ENCODE measurements around the gene POC1B.

The POC1B gene

GRCh38 chr12:89525824-89526770 lies at the start of gene POC1B:
Gene POC1B, minus strand, starts transcription at chr12:89526047. Its CDS starts 152 bp downstream, at chr12:89525895.
- peak; percentile 80 for DNase-seq (ENCODE audit: low spot score)

GRCh38 chr12:89575374-89575773 lies 49.5 kb upstream of the POC1B start:
- DNase-seq (ENCODE audit: low spot score), result no peak

GRCh38 chr12:89574736-89575208 lies 48.9 kb upstream of the POC1B start:
- DNase-seq (ENCODE audit: low spot score), result peak; percentile 23

GRCh38 chr12:89573051-89573810 lies 47.4 kb upstream of the POC1B start:
- DNase-seq (ENCODE audit: low spot score), result no peak

GRCh38 chr12:89571491-89572195 lies 45.8 kb upstream of the POC1B start:
- DNase-seq (ENCODE audit: low spot score), result no peak

- DNase-seq (ENCODE audit: low spot score), result no peak
Measured at GRCh38 chr12:89568484-89568883, 42.6 kb upstream of the POC1B start.

- no peak for DNase-seq (ENCODE audit: low spot score)
Measured at GRCh38 chr12:89567691-89568239, 41.9 kb upstream of the POC1B start.

GRCh38 chr12:89566615-89567014 lies 40.8 kb upstream of the POC1B start:
- no peak for DNase-seq (ENCODE audit: low spot score)

GRCh38 chr12:89565002-89565401 lies 39.2 kb upstream of the POC1B start:
- DNase-seq (ENCODE audit: low spot score), result no peak

GRCh38 chr12:89559753-89560152 lies 33.9 kb upstream of the POC1B start:
- DNase-seq (ENCODE audit: low spot score), result no peak

- no peak for DNase-seq (ENCODE audit: low spot score)
Measured at GRCh38 chr12:89556976-89557375, 31.1 kb upstream of the POC1B start.

- no peak for DNase-seq (ENCODE audit: low spot score)
Measured at GRCh38 chr12:89552376-89552775, 26.5 kb upstream of the POC1B start.

- no peak for DNase-seq (ENCODE audit: low spot score)
Measured at GRCh38 chr12:89551747-89552146, 25.9 kb upstream of the POC1B start.

GRCh38 chr12:89547101-89547500 lies 21.3 kb upstream of the POC1B start:
- no peak for DNase-seq (ENCODE audit: low spot score)

GRCh38 chr12:89546151-89546550 lies 20.3 kb upstream of the POC1B start:
- no peak for DNase-seq (ENCODE audit: low spot score)

- peak; percentile 53 for DNase-seq (ENCODE audit: low spot score)
Measured at GRCh38 chr12:89544681-89545184, 18.9 kb upstream of the POC1B start.

- DNase-seq (ENCODE audit: low spot score), result peak; percentile 60
Measured at GRCh38 chr12:89544022-89544421, 18.2 kb upstream of the POC1B start.

- DNase-seq (ENCODE audit: low spot score), result peak; percentile 89
Measured at GRCh38 chr12:89542912-89543592, 17.2 kb upstream of the POC1B start.

GRCh38 chr12:89542236-89542635 lies 16.4 kb upstream of the POC1B start:
- no peak for DNase-seq (ENCODE audit: low spot score)

GRCh38 chr12:89540586-89540985 lies 14.7 kb upstream of the POC1B start:
- DNase-seq (ENCODE audit: low spot score), result peak; percentile 85
